NCI-H146 treated with DMSO at 0.1 percent for 48 hours (cell line): ENCODE results near the gene MAST4.

Experiments used
- DNase-seq: peaks from one replicate; lab custom pipeline; 2025; ENCODE audit not compliant: unreplicated experiment; lab: John Stamatoyannopoulos, UW

Gene MAST4

GRCh38 chr5:67144183-67144639 lies 548.0 kb downstream of the MAST4 start:
- no peak for DNase-seq

DNA sequence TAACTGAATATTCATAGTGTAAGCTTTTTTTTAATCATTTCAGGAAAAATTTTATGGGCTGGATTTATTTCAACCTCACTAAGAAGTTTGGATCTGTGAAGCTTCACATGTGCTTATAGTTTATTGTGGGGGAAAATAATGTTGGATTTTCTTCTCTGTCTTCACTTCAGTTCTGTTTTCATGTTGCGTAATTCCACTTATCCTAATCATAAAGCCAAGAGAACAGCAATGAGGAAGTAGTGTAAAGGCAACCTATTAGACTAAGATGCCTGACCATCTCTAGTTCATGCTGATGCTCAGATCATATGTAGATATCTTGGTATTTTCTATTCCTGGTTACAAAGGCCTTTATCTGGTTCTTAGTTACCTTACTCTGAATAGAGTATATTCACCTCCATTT lies 550.4 kb downstream of the MAST4 start:
- no peak for DNase-seq

GRCh38 chr5:67146981-67147380 lies 550.8 kb downstream of the MAST4 start:
- no peak for DNase-seq

DNA sequence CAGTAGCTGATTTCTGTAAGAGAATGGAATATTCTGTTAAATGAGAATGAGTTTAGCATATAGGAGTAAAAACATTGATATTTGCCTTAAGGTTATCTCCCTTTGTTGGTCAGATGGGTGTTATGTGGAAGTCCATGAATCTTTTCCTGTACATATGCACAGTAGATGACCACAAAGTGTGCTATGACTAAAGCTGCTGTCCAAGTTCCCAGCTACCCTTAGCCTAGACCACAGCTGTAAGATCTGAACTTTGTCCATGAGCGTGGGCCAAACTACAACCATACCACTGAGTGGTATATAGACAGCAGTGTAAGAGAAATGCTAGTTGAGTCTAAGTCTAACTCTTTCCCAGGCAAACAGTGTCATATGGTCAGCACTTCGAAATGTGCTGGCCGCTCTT lies 551.6 kb downstream of the MAST4 start:
- no peak for DNase-seq

DNA sequence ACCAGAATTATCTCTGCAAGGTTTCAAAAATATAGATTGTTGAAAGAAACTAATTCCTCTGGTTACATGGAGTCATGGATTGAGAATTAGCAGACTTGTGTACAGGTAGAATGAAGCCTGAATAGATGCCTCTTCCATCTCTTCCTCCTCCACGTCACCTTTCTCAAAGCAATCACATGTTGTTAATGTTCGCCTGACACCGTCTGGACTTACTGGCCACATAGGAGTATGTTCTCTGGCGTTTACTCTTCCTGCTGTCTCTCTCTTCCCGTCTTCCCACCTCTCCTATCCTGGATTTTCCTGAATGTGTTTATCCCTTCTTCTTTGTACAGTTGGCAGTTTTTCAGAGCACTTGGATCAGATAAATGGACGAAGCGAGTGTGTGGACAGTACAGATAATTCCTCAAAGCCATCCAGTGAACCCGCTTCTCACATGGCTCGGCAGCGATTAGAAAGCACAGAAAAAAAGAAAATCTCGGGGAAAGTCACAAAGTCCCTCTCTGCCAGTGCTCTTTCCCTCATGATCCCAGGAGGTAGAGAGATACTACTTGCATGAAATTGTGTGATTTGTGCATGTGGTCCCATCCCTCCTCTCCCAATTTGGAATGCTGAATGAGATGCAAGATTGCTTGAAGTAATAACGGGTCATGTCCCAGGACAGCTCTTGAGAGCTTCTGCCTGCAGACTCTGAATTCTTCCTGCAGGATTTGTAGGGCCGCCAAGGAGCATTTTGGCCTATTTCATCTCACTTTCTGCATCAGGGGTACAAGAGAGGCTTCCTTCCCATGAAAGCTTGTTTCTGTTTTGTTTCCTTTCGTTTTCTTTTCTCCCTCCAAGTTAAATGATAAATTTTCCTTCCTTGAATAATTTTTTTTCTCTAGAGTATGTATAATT lies 553.1 kb downstream of the MAST4 start:
- no peak for DNase-seq

DNA sequence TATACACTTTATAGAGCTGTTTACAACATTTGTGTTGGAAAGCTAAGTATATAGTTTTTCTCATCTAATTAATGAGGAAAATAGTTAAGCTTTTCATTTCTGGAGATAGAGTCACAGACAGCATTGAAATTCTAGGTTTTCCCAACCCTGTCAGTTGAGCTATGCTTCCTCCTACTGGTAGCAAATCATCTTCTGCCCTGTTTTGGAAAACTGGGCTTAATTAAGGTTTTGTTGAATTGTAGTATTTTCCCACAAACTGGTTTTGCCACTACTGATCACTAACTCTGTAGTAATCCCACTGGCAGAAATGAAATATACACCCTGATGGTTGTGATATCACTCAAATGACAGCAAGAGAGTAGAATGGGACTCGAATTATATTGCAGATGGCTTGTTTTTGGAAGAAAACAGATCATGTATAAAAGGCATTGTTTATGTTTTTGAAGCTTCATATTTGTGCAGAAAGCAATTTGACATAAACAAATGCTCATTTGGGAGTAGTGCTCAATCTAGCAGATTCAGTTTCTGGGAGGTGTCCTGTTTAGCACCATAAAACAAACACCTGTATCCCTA lies 553.8 kb downstream of the MAST4 start:
- DNase-seq: no peak

GRCh38 chr5:67152400-67152799 lies 556.2 kb downstream of the MAST4 start:
- DNase-seq: no peak

DNA sequence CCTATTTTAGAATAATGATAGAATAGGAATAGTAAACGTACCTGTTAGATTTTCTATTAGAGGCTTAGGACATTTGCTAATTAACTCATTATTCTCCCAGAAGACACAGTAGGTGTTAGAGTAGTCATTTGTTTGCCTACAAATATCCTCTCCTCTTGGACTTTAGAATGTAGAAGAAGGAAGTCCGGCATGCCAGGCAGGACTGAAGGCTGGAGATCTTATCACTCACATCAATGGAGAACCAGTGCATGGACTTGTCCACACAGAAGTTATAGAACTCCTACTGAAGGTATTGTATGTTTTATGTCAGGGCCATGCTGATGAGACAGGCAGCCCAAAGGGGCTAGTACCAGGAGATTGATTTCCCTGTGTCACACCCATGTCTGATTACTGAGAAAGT lies 557.1 kb downstream of the MAST4 start:
- DNase-seq: no peak

GRCh38 chr5:67154556-67155206 lies 558.5 kb downstream of the MAST4 start:
- no peak for DNase-seq

- peak; percentile 23 for DNase-seq
Measured at GRCh38 chr5:67156976-67157583, 560.9 kb downstream of the MAST4 start.

- DNase-seq: no peak
Measured at GRCh38 chr5:67160272-67160671, 564.1 kb downstream of the MAST4 start.

- DNase-seq: no peak
Measured at GRCh38 chr5:67160985-67161384, 564.8 kb downstream of the MAST4 start.

- no peak for DNase-seq
Measured at GRCh38 chr5:67161767-67162166, 565.6 kb downstream of the MAST4 start.

- no peak for DNase-seq
Measured at GRCh38 chr5:67163231-67163756, 567.1 kb downstream of the MAST4 start.

DNA sequence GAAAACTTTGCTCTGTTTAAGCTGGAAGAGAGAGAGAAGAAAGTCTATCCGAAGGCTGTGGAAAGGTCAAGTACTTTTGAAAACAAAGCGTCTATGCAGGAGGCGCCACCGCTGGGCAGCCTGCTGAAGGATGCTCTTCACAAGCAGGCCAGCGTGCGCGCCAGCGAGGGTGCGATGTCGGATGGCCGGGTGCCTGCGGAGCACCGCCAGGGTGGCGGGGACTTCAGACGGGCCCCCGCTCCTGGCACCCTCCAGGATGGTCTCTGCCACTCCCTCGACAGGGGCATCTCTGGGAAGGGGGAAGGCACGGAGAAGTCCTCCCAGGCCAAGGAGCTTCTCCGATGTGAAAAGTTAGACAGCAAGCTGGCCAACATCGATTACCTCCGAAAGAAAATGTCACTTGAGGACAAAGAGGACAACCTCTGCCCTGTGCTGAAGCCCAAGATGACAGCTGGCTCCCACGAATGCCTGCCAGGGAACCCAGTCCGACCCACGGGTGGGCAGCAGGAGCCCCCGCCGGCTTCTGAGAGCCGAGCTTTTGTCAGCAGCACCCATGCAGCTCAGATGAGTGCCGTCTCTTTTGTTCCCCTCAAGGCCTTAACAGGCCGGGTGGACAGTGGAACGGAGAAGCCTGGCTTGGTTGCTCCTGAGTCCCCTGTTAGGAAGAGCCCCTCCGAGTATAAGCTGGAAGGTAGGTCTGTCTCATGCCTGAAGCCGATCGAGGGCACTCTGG lies 567.8 kb downstream of the MAST4 start:
- DNase-seq: no peak

- no peak for DNase-seq
Measured at GRCh38 chr5:67164856-67165525, 568.8 kb downstream of the MAST4 start.

DNA sequence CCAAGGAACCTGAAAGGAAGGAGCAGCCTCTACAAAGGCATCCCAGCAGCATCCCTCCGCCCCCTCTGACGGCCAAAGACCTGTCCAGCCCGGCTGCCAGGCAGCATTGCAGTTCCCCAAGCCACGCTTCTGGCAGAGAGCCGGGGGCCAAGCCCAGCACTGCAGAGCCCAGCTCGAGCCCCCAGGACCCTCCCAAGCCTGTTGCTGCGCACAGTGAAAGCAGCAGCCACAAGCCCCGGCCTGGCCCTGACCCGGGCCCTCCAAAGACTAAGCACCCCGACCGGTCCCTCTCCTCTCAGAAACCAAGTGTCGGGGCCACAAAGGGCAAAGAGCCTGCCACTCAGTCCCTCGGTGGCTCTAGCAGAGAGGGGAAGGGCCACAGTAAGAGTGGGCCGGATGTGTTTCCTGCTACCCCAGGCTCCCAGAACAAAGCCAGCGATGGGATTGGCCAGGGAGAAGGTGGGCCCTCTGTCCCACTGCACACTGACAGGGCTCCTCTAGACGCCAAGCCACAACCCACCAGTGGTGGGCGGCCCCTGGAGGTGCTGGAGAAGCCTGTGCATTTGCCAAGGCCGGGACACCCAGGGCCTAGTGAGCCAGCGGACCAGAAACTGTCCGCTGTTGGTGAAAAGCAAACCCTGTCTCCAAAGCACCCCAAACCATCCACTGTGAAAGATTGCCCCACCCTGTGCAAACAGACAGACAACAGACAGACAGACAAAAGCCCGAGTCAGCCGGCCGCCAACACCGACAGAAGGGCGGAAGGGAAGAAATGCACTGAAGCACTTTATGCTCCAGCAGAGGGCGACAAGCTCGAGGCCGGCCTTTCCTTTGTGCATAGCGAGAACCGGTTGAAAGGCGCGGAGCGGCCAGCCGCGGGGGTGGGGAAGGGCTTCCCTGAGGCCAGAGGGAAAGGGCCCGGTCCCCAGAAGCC lies 569.6 kb downstream of the MAST4 start:
- DNase-seq: no peak

DNA sequence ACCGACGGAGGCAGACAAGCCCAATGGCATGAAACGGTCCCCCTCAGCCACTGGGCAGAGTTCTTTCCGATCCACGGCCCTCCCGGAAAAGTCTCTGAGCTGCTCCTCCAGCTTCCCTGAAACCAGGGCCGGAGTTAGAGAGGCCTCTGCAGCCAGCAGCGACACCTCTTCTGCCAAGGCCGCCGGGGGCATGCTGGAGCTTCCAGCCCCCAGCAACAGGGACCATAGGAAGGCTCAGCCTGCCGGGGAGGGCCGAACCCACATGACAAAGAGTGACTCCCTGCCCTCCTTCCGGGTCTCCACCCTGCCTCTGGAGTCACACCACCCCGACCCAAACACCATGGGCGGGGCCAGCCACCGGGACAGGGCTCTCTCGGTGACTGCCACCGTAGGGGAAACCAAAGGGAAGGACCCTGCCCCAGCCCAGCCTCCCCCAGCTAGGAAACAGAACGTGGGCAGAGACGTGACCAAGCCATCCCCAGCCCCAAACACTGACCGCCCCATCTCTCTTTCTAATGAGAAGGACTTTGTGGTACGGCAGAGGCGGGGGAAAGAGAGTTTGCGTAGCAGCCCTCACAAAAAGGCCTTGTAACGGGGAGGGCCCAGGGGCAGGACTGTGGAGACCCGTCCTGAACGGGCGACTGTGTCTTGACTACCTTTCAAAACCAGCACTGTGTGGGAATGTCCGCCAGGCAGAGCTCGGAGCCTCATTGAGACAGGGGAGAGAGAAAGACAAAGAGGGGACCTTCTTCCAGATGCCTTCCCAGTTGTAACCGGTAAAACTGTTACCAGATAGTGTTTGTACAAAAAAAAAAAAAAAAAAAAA lies 570.5 kb downstream of the MAST4 start:
- no peak for DNase-seq
